ENCODE data around the gene LTF.
"Not testable (repeated sequence)": the region's sequence is repeated elsewhere in the genome, so short reads cannot be mapped to it uniquely, and the experiment has no call there.

LTF gene

DNA sequence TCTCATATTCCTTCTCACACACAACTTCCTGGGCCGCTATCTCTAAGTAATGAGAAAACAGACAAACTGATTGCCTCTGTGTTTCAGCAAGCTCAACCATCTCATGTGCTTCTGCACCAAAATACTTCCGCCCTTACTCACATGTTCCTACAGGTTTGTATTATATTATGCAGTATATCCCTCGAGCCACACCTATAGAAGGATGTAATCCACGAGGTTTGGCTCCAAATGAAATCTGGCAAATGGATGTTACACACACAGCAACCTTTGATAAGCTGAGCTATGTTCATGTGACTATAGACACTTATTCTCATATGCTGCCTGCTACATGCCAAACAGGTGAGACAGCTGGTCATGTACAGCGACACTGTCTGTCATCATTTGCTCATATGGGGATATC, 35.0 kb downstream of the LTF start:
- no peak overlapping the region for H3K4me3 ChIP-seq (ENCODE audit: low read depth, low read length)
- CTCF ChIA-PET: interaction anchor here (0.8 to 0.9 kb wide), 2 partner anchors 20 to 59 kb away, joined by 3 read pairs; no protein-coding TSS in a partner anchor
- TF ChIP-seq, protein P1, sequence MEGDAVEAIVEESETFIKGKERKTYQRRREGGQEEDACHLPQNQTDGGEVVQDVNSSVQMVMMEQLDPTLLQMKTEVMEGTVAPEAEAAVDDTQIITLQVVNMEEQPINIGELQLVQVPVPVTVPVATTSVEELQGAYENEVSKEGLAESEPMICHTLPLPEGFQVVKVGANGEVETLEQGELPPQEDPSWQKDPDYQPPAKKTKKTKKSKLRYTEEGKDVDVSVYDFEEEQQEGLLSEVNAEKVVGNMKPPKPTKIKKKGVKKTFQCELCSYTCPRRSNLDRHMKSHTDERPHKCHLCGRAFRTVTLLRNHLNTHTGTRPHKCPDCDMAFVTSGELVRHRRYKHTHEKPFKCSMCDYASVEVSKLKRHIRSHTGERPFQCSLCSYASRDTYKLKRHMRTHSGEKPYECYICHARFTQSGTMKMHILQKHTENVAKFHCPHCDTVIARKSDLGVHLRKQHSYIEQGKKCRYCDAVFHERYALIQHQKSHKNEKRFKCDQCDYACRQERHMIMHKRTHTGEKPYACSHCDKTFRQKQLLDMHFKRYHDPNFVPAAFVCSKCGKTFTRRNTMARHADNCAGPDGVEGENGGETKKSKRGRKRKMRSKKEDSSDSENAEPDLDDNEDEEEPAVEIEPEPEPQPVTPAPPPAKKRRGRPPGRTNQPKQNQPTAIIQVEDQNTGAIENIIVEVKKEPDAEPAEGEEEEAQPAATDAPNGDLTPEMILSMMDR (IDR thresholded peaks at IDR 0.05; ENCODE audit: insufficient read depth, low read length, missing control alignments): no peak
- DNase-seq (ENCODE audit: low read depth, low spot score): no peak
- POLR2A ChIA-PET: no interaction called here

DNA sequence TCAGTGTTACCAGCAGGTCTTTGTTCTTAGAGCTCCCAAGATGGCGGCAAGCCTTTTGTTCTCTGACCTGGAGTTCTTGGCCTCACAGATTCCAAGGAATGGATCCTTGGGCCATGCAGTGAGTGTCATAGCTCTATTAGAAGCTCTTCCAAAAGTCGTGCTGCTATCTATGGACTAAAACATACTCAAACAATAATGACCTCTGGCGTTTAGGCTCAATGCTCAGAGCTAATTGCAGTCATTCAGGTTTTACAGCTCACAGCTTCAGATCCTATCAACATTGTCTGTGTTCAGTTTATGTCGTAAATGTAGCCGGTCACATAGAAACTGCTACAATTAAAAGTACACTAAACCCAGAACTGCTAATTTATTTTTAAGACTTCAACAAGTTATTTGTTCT, 35.5 kb downstream of the LTF start:
- POLR2A ChIA-PET: no interaction called here
- no peak for DNase-seq (ENCODE audit: low read depth, low spot score)
- TF ChIP-seq, protein P1 (IDR thresholded peaks at IDR 0.05; ENCODE audit: insufficient read depth, low read length, missing control alignments): no peak
- CTCF ChIA-PET: interaction anchor here (0.8 to 0.9 kb wide), 2 partner anchors 20 to 59 kb away, joined by 3 read pairs; no protein-coding TSS in a partner anchor
- H3K4me3 ChIP-seq (ENCODE audit: low read depth, low read length): no peak overlapping the region

DNA sequence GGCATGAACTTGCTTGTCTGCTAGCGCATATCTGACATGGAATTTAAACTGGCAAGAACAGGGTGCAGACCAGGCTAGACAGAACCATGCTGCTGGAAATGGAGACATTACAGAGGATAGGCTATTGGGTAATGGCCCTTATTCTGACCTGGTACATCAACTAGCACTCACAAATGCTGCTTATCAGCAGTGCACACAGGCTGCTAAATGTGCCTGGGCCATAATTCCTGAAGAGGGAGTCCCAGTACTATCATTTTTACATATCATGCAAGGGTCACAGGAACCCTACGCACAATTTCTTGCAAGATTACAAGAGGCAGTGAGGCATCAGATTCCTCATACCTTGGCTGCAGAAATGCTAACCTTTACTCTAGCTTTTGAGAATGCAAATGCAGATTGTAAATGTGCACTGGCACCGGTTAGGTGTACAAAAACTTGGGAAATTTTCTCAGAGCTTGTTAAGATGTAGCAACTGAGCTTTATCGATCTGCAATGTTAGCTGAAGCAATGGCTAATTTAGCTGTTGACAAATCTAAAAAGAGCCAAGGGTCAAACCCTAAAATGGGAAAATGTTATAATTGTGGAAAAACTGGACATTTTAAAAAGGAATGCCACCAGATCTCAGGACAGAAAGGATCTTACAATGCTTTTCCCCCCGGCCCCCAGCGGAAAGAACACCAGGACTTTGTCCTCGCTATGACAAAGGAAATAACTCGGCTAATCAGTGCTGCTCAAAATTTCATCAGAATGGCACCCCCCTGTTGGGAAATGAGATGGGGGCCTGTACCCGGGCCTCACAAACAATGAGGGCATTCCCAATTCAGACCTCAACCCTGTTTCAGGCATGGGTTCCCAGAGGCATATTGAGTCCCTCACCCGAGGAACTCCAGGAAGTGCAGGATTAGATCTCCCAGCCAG, 36.5 kb downstream of the LTF start:
- no peak overlapping the region for H3K4me3 ChIP-seq (ENCODE audit: low read depth, low read length)
- DNase-seq (ENCODE audit: low read depth, low spot score): no peak
- TF ChIP-seq, protein P1 (IDR thresholded peaks at IDR 0.05; ENCODE audit: insufficient read depth, low read length, missing control alignments): no peak
- ChIA-PET CTCF (no interaction called here), POLR2A (no interaction called here)

DNA sequence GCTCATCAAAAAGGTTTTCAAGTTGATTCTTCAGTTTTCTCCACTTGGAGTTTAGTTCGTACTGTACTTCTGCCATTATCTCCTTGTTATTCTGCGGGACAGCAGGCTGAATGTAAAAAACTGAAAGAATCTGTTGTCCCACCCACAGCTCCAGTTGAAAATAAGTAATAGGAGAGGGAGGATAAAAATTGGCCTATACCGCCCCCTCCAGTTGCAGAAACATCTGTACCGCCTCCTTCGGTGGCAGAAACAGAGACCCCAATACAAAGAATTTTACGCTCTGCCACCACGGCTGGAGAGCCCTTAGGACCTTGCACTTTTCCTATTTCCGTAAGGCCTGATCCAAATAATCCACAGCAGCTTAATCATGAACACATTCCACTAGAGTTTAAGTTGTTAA, 37.3 kb downstream of the LTF start:
- H3K4me3 ChIP-seq (ENCODE audit: low read depth, low read length); POLR2A ChIA-PET; CTCF ChIA-PET; DNase-seq (ENCODE audit: low read depth, low spot score): not testable (repeated sequence)

DNA sequence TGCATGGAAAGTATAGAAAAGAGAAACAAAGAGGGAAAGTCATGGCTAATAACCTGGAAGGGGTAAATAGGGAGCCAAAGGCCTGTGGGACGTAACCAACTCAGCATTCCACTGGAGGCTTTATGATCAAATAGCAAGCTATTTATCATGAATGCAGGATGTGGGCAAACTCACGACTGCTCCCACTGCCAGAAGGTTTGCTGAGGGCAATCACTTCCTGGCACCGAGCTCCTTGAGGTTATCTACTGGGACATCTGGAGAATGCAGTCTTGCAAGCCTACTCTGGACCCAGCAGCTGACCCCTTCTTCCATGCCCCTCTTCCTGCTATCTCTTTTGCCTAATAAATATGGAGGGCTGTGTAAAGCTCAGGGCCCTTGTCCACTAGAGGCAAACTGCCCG, 38.2 kb downstream of the LTF start:
- DNase-seq (ENCODE audit: low read depth, low spot score); H3K4me3 ChIP-seq (ENCODE audit: low read depth, low read length); CTCF ChIA-PET; POLR2A ChIA-PET: not testable (repeated sequence)

DNA sequence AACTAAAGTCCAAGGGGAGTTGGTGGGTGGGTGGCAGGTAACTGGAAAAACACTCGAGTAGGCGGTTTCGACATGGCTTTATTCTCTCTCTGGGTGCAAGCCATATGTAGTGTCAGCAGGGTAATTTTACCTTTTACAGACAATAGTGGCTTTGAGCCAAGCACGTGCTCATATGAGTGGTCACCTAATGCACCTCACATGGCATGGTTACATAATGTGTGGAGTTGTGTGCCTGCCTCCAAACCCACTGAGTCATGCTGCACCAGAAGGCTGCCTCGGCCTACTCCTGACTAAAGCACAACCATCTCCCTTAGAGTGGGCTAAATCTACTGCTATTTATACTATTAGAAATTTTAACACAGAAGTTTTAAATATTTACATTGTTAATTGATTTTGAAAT, 41.1 kb downstream of the LTF start:
- CTCF ChIA-PET: no interaction called here
- POLR2A ChIA-PET: no interaction called here
- H3K4me3 ChIP-seq (ENCODE audit: low read depth, low read length): no peak overlapping the region
- DNase-seq (ENCODE audit: low read depth, low spot score): no peak
- TF ChIP-seq, protein P1 (IDR thresholded peaks at IDR 0.05; ENCODE audit: insufficient read depth, low read length, missing control alignments): no peak

DNA sequence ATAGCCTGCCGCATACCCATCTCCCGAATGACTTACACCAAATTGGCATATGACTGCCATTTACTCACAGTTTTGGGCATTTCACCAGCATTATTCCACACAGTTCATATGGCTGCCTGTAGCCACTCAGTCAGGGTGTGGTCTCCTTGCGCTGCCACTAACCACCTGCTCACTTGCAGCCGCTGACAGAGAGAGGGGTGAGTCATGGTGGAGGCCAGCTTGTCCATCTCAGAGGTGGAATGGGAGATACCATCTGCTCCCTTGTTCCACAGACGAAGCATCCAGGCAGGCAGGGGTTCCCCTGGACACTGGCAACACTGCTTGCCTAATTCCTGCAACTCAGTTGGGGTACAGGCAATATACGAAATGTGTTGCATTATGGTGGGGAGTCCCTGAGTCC, 42.1 kb downstream of the LTF start:
- CTCF ChIA-PET: no interaction called here
- no peak for DNase-seq (ENCODE audit: low read depth, low spot score)
- TF ChIP-seq, protein P1 (IDR thresholded peaks at IDR 0.05; ENCODE audit: insufficient read depth, low read length, missing control alignments): no peak

More for the DNA sequence above, 42.1 kb downstream of the LTF start:
- no peak overlapping the region for H3K4me3 ChIP-seq (ENCODE audit: low read depth, low read length)
- POLR2A ChIA-PET: no interaction called here

All from AG04449 (cell line).